CMK (cell line): Measurements from ENCODE around the gene RSAD1.
A peak's percentile ranks its signal among the peaks of the same experiment; 100 is the strongest.

Experiments used
- DNase-seq: peaks from one replicate; pipeline ENCODE4 v3.0.0-alpha.2; 2010; ENCODE audit warnings: low read depth

The RSAD1 gene

GRCh38 chr17:50495217-50495823, 16.7 kb downstream of the RSAD1 start:
- no peak for DNase-seq

GRCh38 chr17:50495918-50496317, 17.3 kb downstream of the RSAD1 start:
- no peak for DNase-seq

GRCh38 chr17:50498021-50498874, 19.6 kb downstream of the RSAD1 start:
- DNase-seq: no peak

DNA sequence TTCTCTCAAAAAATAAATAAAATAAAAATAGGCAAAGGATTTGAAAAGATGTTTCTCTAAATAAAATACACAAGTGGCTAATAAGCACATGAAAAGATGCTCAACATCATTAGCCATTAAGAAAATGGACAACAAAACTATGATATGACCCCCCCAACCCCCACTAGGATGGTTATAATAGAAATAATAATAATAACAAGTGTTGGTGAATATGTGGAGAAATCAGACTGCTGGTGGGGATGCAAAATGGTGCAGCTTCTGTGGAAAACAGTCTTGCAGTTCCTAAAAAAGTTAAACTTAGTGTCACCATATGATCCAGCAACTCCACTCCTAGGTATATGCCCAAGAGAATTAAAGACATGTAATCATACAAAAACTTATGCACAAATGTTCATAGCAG, 20.6 kb downstream of the RSAD1 start:
- no peak for DNase-seq

DNA sequence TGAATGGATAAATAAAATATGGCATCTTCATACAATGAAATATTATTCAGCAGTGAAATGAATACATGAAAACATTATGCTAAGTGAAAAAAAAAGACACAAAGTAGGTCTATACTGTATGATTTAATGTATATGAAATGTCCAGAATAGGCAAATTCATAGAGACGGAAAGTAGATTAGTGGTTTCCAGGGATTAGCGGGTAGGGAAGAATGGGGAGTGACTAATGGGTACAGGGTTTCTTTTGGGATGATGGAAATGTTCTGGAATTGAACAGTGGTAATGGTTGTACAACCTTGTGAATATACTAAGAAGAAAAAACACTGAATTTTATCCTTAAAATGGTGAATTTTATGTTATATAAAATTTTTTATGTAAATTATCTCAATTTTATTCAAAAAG, 21.1 kb downstream of the RSAD1 start:
- no peak for DNase-seq

DNA sequence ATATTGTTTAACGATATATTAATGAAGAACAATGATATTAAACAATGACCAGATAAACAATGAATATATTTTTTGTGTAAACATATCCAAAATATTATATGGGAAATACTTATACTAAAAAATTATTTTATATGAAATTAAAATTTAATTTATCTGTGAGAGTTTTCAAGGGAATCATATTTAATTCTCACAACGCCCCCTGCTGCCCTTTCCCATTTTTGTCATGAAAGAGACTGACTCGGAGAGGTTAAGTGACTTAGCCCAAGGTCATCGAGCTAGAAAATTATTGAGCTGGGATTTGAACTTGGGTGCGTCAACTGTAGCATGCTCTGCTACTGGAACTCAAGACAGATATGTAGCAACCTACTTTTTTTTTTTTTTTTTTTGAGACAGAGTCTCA, 22.4 kb downstream of the RSAD1 start:
- DNase-seq: no peak

DNA sequence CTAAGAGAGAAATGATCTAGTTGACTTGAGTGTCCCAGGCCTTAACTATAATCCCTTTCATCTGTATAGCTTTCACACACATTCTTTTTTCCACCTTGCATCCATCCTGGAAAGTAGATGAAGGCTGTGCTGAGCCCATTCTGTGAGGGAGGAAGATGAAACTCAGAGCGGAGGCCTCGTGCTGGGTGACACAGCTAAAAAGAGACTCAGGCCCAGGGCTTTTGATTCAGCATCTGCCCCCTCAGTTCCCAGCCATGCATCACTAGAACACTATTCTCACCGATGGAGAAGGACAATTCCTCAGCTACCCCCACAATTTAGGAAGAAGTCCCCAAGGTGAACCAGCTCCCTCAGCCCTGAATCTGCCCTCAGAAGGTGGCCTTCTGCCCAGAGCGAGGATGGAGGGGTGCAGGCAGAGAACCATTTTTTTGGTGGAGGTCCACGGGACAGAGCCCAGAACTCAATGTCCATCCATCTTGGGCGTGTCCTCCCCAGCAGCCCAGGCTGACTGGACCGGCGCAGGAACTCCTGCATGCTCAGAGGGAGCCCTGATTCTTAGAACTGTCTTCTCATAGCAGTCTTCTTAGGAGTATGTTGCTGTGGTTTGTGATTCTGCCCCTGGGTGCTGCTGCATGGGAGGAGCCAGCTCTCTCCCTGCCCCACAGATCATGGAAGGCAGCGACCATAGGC, 23.8 kb downstream of the RSAD1 start:
- no peak for DNase-seq

DNA sequence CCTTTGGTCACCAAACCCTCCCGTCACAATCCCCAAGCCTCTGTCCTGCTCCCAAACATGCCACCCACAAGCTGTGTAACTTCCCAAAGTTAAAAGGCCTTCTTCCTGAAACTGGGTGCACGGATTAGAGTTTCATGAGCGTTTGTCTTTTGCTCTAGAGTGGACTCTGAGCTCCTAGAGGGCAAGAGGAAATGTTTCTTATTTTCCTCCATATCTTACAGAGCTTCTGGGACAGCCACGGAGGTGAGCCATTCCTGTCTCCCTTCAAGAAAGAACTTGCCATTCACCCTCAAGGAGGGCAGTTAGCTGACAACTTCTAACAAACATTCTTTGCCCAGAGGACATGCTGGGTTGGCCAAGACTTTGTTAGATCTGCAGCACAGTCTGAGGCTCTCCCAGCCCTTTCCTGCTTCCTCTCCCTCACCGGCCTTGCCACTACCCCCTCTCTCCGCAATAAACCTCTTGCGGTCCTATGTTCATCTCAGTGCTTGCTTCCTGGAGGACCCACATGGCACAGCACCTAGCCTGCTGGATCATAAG, 27.0 kb downstream of the RSAD1 start:
- DNase-seq: no peak

DNA sequence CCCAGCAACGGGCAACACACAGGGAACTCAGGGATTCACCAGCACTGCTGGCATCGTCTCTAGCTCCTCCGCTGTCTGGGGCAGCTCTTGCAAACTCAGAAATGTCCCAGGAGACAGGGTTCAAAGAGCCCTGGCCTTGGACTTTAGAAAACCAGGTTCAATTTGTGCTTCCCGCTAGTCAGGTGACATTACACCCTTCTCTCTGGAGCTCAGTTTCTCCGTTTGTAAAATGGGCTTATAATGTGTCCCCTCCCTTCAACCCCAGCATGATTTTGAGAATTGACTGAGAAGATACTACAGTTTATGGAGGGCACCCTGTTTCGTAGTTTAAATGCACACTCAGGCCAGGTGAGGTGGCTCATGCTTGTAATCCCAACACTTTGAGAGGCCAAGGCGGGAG, 27.6 kb downstream of the RSAD1 start:
- no peak for DNase-seq

GRCh38 chr17:50507871-50508572, 29.4 kb downstream of the RSAD1 start, which contains the start of gene MYCBPAP:
MYCBPAP (plus strand) TSS chr17:50508439; CDS start chr17:50508675, 236 bp downstream.
- peak; percentile 61 for DNase-seq

- no peak for DNase-seq
Measured at GRCh38 chr17:50508573-50509460, 30.2 kb downstream of the RSAD1 start.

GRCh38 chr17:50511058-50511457, 32.4 kb downstream of the RSAD1 start:
- DNase-seq: no peak

GRCh38 chr17:50513495-50513894, 34.8 kb downstream of the RSAD1 start:
- no peak for DNase-seq

GRCh38 chr17:50514388-50514787, 35.7 kb downstream of the RSAD1 start:
- DNase-seq: no peak

DNA sequence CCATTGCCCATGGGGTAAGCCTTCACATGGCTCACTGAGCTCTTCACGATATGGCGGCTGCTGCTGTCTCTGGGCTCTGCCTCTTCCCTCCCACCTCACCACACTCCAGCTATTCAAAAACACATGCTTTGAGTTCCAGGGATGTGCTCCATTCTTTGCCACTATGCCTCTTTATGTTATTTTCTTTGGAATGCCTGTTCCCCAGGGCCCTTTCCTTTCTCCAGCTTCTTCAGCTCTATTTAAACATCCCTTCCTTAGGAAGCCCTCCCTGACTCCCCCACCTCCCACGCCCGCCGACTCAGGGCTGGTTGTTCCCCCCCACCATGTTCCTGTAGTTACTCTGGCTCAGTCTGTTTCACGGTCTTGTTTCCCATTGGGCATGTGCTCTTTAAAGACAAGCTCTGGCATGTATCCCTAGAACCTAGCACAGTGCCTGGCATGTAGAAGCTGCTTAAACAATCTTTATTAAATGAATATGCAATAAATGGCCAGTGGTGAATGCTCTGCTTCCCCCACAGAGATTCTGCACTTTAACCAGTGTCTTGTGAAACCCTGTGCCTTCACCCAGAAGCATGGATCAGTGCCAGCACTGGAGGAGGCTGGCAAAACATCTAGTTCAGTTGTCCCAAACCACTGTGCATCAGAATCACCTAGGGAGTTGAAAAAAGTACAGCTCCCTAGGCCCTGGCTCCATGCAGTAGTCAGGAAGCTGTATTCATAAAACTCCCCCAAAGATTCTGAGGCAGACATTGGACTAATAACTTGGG, 36.5 kb downstream of the RSAD1 start:
- DNase-seq: no peak

DNA sequence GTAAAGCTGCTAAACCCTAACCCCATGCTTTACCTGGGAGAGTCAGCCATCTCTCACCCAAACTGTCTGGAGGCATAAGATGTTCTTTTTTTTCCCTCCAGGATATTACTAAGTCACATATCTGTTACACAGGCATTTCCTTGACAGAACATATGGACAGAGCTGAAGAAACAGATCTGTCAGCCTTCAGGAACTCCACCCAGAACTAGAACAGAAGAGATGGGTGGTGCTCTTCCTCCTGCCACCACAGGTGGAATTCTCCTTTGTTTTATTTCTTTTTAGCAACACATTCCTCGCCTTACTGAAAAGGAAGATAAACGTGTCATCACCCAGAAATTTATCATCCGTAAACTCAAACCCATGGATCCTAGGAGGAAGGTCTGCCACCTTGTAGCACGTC, 38.4 kb downstream of the RSAD1 start:
- no peak for DNase-seq

GRCh38 chr17:50517504-50518383, 39.1 kb downstream of the RSAD1 start:
- DNase-seq: no peak

GRCh38 chr17:50518384-50519023, 39.8 kb downstream of the RSAD1 start:
- DNase-seq: no peak
